Measurements from ENCODE around the gene CCSAP. TPM values are rescaled to one million over a fixed set of nuclear protein-coding genes. Genes with fewer than 3 reads are reported as not detected.

CCSAP gene
- total RNA-seq, 2 donors from 2014 or later, result 9.3 to 10.9 TPM

DNA sequence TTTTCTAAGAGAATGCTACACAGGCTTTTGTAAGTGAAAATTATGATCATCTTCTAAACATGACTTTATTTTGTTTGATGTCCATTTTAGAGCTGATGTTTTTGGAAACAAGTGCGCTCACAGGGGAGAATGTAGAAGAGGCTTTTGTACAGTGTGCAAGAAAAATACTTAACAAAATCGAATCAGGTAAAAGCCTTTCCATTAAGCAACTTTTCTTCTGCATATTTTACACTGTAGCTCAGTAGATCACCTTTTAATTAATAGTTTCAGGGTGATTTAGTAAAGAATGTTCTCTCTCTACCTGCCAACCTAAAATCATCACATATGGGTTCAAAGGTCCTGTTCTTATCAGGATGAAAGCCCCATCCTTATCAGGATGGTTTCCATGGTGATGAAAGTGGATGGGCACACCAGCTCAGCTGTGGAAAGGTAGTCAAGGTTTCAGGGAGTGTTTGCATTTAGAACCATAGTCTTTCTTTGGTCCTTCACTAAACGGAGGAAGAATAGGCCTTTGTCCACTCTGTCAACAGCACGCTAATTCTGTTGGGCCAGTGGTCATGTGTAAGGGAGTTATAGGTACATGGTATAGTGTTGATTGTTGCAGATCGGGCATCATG, 43.9 kb downstream of the CCSAP start:
- Histone ChIP-seq H3K9ac (ENCODE audit: extremely low read depth, low read length, poor library complexity, severe bottlenecking) (no peak overlapping the region), H3K9me3 (ENCODE audit: control insufficient read depth, low read length) (no peaks in the 10 kb centered on the region), H3K36me3 (ENCODE audit: control insufficient read depth, insufficient read depth, low read length) (peaks cover 53% of the 10 kb centered on the region), H3K4me3 (ENCODE audit: low read length) (no peak overlapping the region), H3K27ac (ENCODE audit: low read depth, low read length) (no peak overlapping the region), H3K27me3 (ENCODE audit: control insufficient read depth, insufficient read depth, low read length, poor library complexity, severe bottlenecking) (no peaks in the 10 kb centered on the region), H3K4me1 (ENCODE audit: control insufficient read depth, insufficient read depth, low read length) (no peaks in the 10 kb centered on the region)
- no peak for DNase-seq
- Mint-ChIP-seq H3K27me3 (ENCODE audit: insufficient read depth) (no peaks in the 10 kb centered on the region), H3K27ac (no peak overlapping the region), H3K9me3 (no peaks in the 10 kb centered on the region), H3K4me3 (no peak overlapping the region), H3K4me1 (peaks cover 5% of the 10 kb centered on the region), H3K36me3 (ENCODE audit: low read depth) (peaks cover 22% of the 10 kb centered on the region)
- 88 to 93% methylated on average over 4 to 5 of the region's 5 CpGs for WGBS, 2 experiments (ENCODE audit: insufficient coverage in 1 of 2, insufficient read length in 1 of 2)
- TF ChIP-seq, protein P1, sequence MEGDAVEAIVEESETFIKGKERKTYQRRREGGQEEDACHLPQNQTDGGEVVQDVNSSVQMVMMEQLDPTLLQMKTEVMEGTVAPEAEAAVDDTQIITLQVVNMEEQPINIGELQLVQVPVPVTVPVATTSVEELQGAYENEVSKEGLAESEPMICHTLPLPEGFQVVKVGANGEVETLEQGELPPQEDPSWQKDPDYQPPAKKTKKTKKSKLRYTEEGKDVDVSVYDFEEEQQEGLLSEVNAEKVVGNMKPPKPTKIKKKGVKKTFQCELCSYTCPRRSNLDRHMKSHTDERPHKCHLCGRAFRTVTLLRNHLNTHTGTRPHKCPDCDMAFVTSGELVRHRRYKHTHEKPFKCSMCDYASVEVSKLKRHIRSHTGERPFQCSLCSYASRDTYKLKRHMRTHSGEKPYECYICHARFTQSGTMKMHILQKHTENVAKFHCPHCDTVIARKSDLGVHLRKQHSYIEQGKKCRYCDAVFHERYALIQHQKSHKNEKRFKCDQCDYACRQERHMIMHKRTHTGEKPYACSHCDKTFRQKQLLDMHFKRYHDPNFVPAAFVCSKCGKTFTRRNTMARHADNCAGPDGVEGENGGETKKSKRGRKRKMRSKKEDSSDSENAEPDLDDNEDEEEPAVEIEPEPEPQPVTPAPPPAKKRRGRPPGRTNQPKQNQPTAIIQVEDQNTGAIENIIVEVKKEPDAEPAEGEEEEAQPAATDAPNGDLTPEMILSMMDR (conservative IDR thresholded peaks at IDR 0.05), result no peak

DNA sequence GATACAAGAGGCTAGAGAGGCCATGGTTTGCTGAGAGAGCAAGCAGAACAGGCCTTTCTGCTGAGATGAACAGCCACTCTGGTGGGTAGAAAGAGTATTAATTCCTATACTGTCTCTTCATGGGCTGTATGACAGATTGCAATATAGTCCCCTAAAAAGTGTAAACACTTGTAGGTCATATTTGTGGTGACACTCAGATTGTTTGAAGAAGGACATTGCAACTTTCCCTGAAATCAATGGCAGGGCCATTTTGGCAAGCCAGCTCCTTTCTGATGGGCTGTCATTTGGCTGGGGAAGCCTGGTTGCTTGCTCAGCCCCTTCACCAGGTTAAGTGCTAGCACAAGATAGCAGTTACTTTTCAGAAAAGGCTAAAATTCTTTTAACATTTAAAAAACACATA, 44.4 kb downstream of the CCSAP start:
- no peak for DNase-seq
- no peak overlapping the region for H3K27ac Mint-ChIP-seq
- H3K36me3 Mint-ChIP-seq (ENCODE audit: low read depth), result peaks cover 19% of the 10 kb centered on the region
- peaks cover 5% of the 10 kb centered on the region for H3K4me1 Mint-ChIP-seq
- Histone ChIP-seq H3K27ac (ENCODE audit: low read depth, low read length) (no peak overlapping the region), H3K36me3 (ENCODE audit: control insufficient read depth, insufficient read depth, low read length) (peaks cover 48% of the 10 kb centered on the region), H3K27me3 (ENCODE audit: control insufficient read depth, insufficient read depth, low read length, poor library complexity, severe bottlenecking) (no peaks in the 10 kb centered on the region), H3K9me3 (ENCODE audit: control insufficient read depth, low read length) (no peaks in the 10 kb centered on the region), H3K4me3 (ENCODE audit: low read length) (no peak overlapping the region), H3K4me1 (ENCODE audit: control insufficient read depth, insufficient read depth, low read length) (no peaks in the 10 kb centered on the region), H3K9ac (ENCODE audit: extremely low read depth, low read length, poor library complexity, severe bottlenecking) (no peak overlapping the region)
- no peaks in the 10 kb centered on the region for H3K9me3 Mint-ChIP-seq
- TF ChIP-seq, protein P1 (conservative IDR thresholded peaks at IDR 0.05), result no peak
- H3K4me3 Mint-ChIP-seq, result no peak overlapping the region
- no peaks in the 10 kb centered on the region for H3K27me3 Mint-ChIP-seq (ENCODE audit: insufficient read depth)

DNA sequence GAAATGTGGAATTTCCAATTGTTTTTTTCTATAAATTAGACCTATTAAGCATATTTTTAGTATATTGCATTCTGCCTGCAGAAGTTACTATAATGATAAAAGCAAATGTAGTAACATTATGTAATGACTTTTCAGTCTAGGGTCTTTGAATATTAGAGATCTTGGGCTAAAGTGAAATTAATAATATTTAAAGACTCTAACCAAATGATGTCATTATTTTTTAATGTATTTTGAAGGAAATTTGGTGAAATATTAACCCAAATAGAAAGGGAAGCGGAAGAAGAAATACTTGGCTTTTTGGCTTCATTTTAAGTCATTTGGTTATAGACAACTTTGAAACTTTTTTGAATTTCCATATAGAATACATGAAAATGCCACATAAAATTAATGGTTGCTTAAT, 45.1 kb downstream of the CCSAP start:
- H3K27ac ChIP-seq (ENCODE audit: low read depth, low read length), result no peak overlapping the region
- H3K36me3 ChIP-seq (ENCODE audit: control insufficient read depth, insufficient read depth, low read length), result peaks cover 42% of the 10 kb centered on the region
- H3K36me3 Mint-ChIP-seq (ENCODE audit: low read depth), result peaks cover 18% of the 10 kb centered on the region
- H3K27me3 ChIP-seq (ENCODE audit: control insufficient read depth, insufficient read depth, low read length, poor library complexity, severe bottlenecking), result no peaks in the 10 kb centered on the region
- H3K4me3 Mint-ChIP-seq, result no peak overlapping the region
- no peaks in the 10 kb centered on the region for H3K9me3 Mint-ChIP-seq
- TF ChIP-seq, protein P1 (conservative IDR thresholded peaks at IDR 0.05), result no peak
- no peak for DNase-seq
- no peak overlapping the region for H3K9ac ChIP-seq (ENCODE audit: extremely low read depth, low read length, poor library complexity, severe bottlenecking)
- peaks cover 5% of the 10 kb centered on the region for H3K4me1 Mint-ChIP-seq
- H3K4me3 ChIP-seq (ENCODE audit: low read length), result no peak overlapping the region
- no peaks in the 10 kb centered on the region for H3K9me3 ChIP-seq (ENCODE audit: control insufficient read depth, low read length)
- 100% methylated on average over 1 of the region's 1 CpG; no CpG with 5 or more reads in 1 of the 2 experiments for WGBS, 2 experiments (ENCODE audit: insufficient coverage in 1 of 2, insufficient read length in 1 of 2)
- no peaks in the 10 kb centered on the region for H3K27me3 Mint-ChIP-seq (ENCODE audit: insufficient read depth)
- H3K4me1 ChIP-seq (ENCODE audit: control insufficient read depth, insufficient read depth, low read length), result no peaks in the 10 kb centered on the region
- no peak overlapping the region for H3K27ac Mint-ChIP-seq

Measured in endodermal cell (in vitro differentiated cells).